ENCODE measurements around the gene TNRC6A. TPM values are rescaled to one million over a fixed set of nuclear protein-coding genes. Genes with fewer than 3 reads are reported as not detected.

The TNRC6A gene
- total RNA-seq, 6 donors from 2014 or later, result 35.2 to 152 (median 65.3) TPM

- Histone ChIP-seq H3K36me3 (no peaks in the 10 kb centered on the region), H3K9me3 (no peaks in the 10 kb centered on the region), H3K4me3 (no peak overlapping the region), H3K27ac (no peak overlapping the region), H3K27me3 (no peaks in the 10 kb centered on the region), H3K4me1 (no peaks in the 10 kb centered on the region)
- TF ChIP-seq POLR2AphosphoS5 (IDR thresholded peaks at IDR 0.05) (no peak), POLR2A (IDR thresholded peaks at IDR 0.05) (no peak), EP300 (IDR thresholded peaks at IDR 0.05) (no peak), CTCF (IDR thresholded peaks at IDR 0.05) (no peak)
- no peak for ATAC-seq (ENCODE audit: low FRiP score in 2 of 2)
- DNase-seq, result no peak
- WGBS, 2 donors, result 81 to 93% methylated on average over 1 of the region's 1 CpG
Observed at GRCh38 chr16:24861461-24861860, 132.0 kb downstream of the TNRC6A start.

- ATAC-seq (ENCODE audit: low FRiP score in 2 of 2), result no peak
- H3K4me1 ChIP-seq, result no peaks in the 10 kb centered on the region
- no peaks in the 10 kb centered on the region for H3K9me3 ChIP-seq
- H3K27me3 ChIP-seq, result no peaks in the 10 kb centered on the region
- no peak overlapping the region for H3K4me3 ChIP-seq
- WGBS, 2 donors, result 76 to 96% methylated on average over 3 of the region's 3 CpGs
- no peak overlapping the region for H3K27ac ChIP-seq
- TF ChIP-seq POLR2AphosphoS5 (IDR thresholded peaks at IDR 0.05) (no peak), POLR2A (IDR thresholded peaks at IDR 0.05) (no peak), EP300 (IDR thresholded peaks at IDR 0.05) (no peak), CTCF (IDR thresholded peaks at IDR 0.05) (no peak)
- no peak for DNase-seq
- no peaks in the 10 kb centered on the region for H3K36me3 ChIP-seq
Observed at GRCh38 chr16:24863582-24864437, 134.4 kb downstream of the TNRC6A start.

- ATAC-seq (ENCODE audit: low FRiP score in 2 of 2), result no peak
- Histone ChIP-seq H3K4me3 (no peak overlapping the region), H3K9me3 (no peaks in the 10 kb centered on the region), H3K4me1 (no peaks in the 10 kb centered on the region), H3K27ac (no peak overlapping the region), H3K27me3 (no peaks in the 10 kb centered on the region), H3K36me3 (no peaks in the 10 kb centered on the region)
- WGBS, 2 donors, result 86 to 87% methylated on average over 8 of the region's 8 CpGs
- DNase-seq, result no peak
- TF ChIP-seq POLR2A (IDR thresholded peaks at IDR 0.05) (no peak), POLR2AphosphoS5 (IDR thresholded peaks at IDR 0.05) (no peak), CTCF (IDR thresholded peaks at IDR 0.05) (no peak), EP300 (IDR thresholded peaks at IDR 0.05) (no peak)
Observed at GRCh38 chr16:24869033-24869432, 139.6 kb downstream of the TNRC6A start.

- WGBS, 2 donors, result 90 to 99% methylated on average over 5 of the region's 5 CpGs
- no peaks in the 10 kb centered on the region for H3K36me3 ChIP-seq
- DNase-seq (no peak), ATAC-seq (ENCODE audit: low FRiP score in 2 of 2) (no peak)
- no peaks in the 10 kb centered on the region for H3K27me3 ChIP-seq
- H3K4me3 ChIP-seq, result no peak overlapping the region
- H3K27ac ChIP-seq, result no peak overlapping the region
- H3K4me1 ChIP-seq, result no peaks in the 10 kb centered on the region
- no peaks in the 10 kb centered on the region for H3K9me3 ChIP-seq
- no peak for TF ChIP-seq POLR2A (IDR thresholded peaks at IDR 0.05)
Observed at GRCh38 chr16:24871891-24872290, 142.4 kb downstream of the TNRC6A start.

- 67 to 71% methylated on average over 2 of the region's 2 CpGs for WGBS, 2 donors
- no peak overlapping the region for H3K4me3 ChIP-seq
- no peak for DNase-seq
- H3K27ac ChIP-seq, result no peak overlapping the region
- no peaks in the 10 kb centered on the region for H3K36me3 ChIP-seq
- TF ChIP-seq EP300 (IDR thresholded peaks at IDR 0.05) (no peak), POLR2A (IDR thresholded peaks at IDR 0.05) (no peak), CTCF (IDR thresholded peaks at IDR 0.05) (no peak), POLR2AphosphoS5 (IDR thresholded peaks at IDR 0.05) (no peak)
- H3K4me1 ChIP-seq, result no peaks in the 10 kb centered on the region
- no peaks in the 10 kb centered on the region for H3K9me3 ChIP-seq
- ATAC-seq (ENCODE audit: low FRiP score in 2 of 2), result no peak
- H3K27me3 ChIP-seq, result no peaks in the 10 kb centered on the region
Observed at GRCh38 chr16:24873028-24873427, 143.6 kb downstream of the TNRC6A start.

All from upper lobe of left lung (tissue), 6 donors.